ENCODE results near the gene GDAP2. TPM values are rescaled to one million over a fixed set of nuclear protein-coding genes. Genes with fewer than 3 reads are reported as not detected.

The GDAP2 gene
- total RNA-seq (33.3 and 40.9 TPM in 2 replicates), polyA plus RNA-seq (11.3 and 17.3 TPM in 2 replicates)

GRCh38 chr1:117929343-117930172 lies at the start of gene GDAP2, which contains the start of gene WDR3:
GDAP2 (minus strand) TSS chr1:117929621; CDS start chr1:117920357, 9,264 bp downstream.
WDR3 (plus strand) TSS chr1:117929739; CDS start chr1:117933320, 3,581 bp downstream.
- WGBS (ENCODE audit: low lambda C conversion rate, missing lambda C conversion rate), result under 1% methylated on average over 60 of the region's 64 CpGs
- peaks cover 86% of the 10 kb centered on the region for H3K79me2 ChIP-seq

GRCh38 chr1:117976381-117976780 lies 47.0 kb upstream of the GDAP2 start:
- Histone ChIP-seq H2AFZ (no peak overlapping the region), H3K79me2 (no peaks in the 10 kb centered on the region), H3K4me1 (ENCODE audit: insufficient read depth) (no peaks in the 10 kb centered on the region), H3K4me2 (no peak overlapping the region), H3K27ac (no peak overlapping the region), H3K9me2 (replicated peaks; ENCODE audit: insufficient read depth) (no peaks in the 10 kb centered on the region), H3K36me3 (replicated peaks; ENCODE audit: insufficient read depth, low read depth) (no peaks in the 10 kb centered on the region), H3K9me3 (ENCODE audit: low read depth) (no peaks in the 10 kb centered on the region), H3K27me3 (no peaks in the 10 kb centered on the region), H3K4me3 (no peak overlapping the region), H4K20me1 (ENCODE audit: insufficient read depth, poor library complexity, severe bottlenecking) (no peaks in the 10 kb centered on the region)
- TF ChIP-seq CTCF (IDR thresholded peaks at IDR 0.05; ENCODE audit: poor library complexity), result no peak
- no peak for TF ChIP-seq EZH2phosphoT487 (IDR thresholded peaks at IDR 0.05; ENCODE audit: low read depth, severe bottlenecking, unreplicated experiment)
- TF ChIP-seq EZH2 (IDR thresholded peaks at IDR 0.05; ENCODE audit: borderline replicate concordance), result no peak
- no peak for DNase-seq (ENCODE audit: low spot score)
- 83% methylated on average over 3 of the region's 3 CpGs for WGBS (ENCODE audit: low lambda C conversion rate, missing lambda C conversion rate)

More at GRCh38 chr1:117929343-117930172, at the start of gene GDAP2, which contains the start of gene WDR3:
- no peaks in the 10 kb centered on the region for H3K27me3 ChIP-seq
- TF ChIP-seq CTCF (IDR thresholded peaks at IDR 0.05; ENCODE audit: poor library complexity), result no peak
- no peak for TF ChIP-seq EZH2phosphoT487 (IDR thresholded peaks at IDR 0.05; ENCODE audit: low read depth, severe bottlenecking, unreplicated experiment)
- TF ChIP-seq EZH2 (IDR thresholded peaks at IDR 0.05; ENCODE audit: borderline replicate concordance), result no peak
- H2AFZ ChIP-seq, result peak within 1 kb of the TSS; percentile 92
- H3K27ac ChIP-seq, result peak within 1 kb of the TSS; percentile 88
- no peaks in the 10 kb centered on the region for H3K9me3 ChIP-seq (ENCODE audit: low read depth)
- H3K36me3 ChIP-seq (replicated peaks; ENCODE audit: insufficient read depth, low read depth), result no peaks in the 10 kb centered on the region
- DNase-seq (ENCODE audit: low spot score), result peak; percentile 98
- peaks cover 18% of the 10 kb centered on the region for H3K4me1 ChIP-seq (ENCODE audit: insufficient read depth)
- H3K4me3 ChIP-seq, result peak within 1 kb of the TSS; percentile 64
- no peaks in the 10 kb centered on the region for H3K9me2 ChIP-seq (replicated peaks; ENCODE audit: insufficient read depth)
- no peaks in the 10 kb centered on the region for H4K20me1 ChIP-seq (ENCODE audit: insufficient read depth, poor library complexity, severe bottlenecking)
- H3K4me2 ChIP-seq, result peak within 1 kb of the TSS; percentile 86

GRCh38 chr1:117971777-117972176 lies 42.4 kb upstream of the GDAP2 start:
- no peaks in the 10 kb centered on the region for H3K9me2 ChIP-seq (replicated peaks; ENCODE audit: insufficient read depth)
- H3K4me1 ChIP-seq (ENCODE audit: insufficient read depth), result no peaks in the 10 kb centered on the region
- no peaks in the 10 kb centered on the region for H3K79me2 ChIP-seq
- H3K36me3 ChIP-seq (replicated peaks; ENCODE audit: insufficient read depth, low read depth), result no peaks in the 10 kb centered on the region
- H3K27ac ChIP-seq, result no peak overlapping the region
- H3K9me3 ChIP-seq (ENCODE audit: low read depth), result no peaks in the 10 kb centered on the region
- no peak for DNase-seq (ENCODE audit: low spot score)
- H4K20me1 ChIP-seq (ENCODE audit: insufficient read depth, poor library complexity, severe bottlenecking), result no peaks in the 10 kb centered on the region
- no peak overlapping the region for H3K4me2 ChIP-seq
- no peak overlapping the region for H2AFZ ChIP-seq
- H3K27me3 ChIP-seq, result no peaks in the 10 kb centered on the region
- no peak overlapping the region for H3K4me3 ChIP-seq
- TF ChIP-seq CTCF (IDR thresholded peaks at IDR 0.05; ENCODE audit: poor library complexity) (no peak), EZH2 (IDR thresholded peaks at IDR 0.05; ENCODE audit: borderline replicate concordance) (no peak), EZH2phosphoT487 (IDR thresholded peaks at IDR 0.05; ENCODE audit: low read depth, severe bottlenecking, unreplicated experiment) (no peak)
